ENCODE results near the gene MDM2.

GRCh38 chr12:68813242-68813593 is 5.2 kb downstream of the MDM2 start:
- TF ChIP-seq CTCF (IDR thresholded peaks at IDR 0.05) (no peak), POLR2A (IDR thresholded peaks at IDR 0.05) (no peak)

All from tibial nerve (tissue), 3 donors.